Kidney epithelial cell (primary cell): ENCODE results near the gene CYBA. TPM values are rescaled to one million over a fixed set of nuclear protein-coding genes. Genes with fewer than 3 reads are reported as not detected.

Experiments used
- DNase-seq: peaks from one replicate; pipeline ENCODE4 v3.0.0-alpha.2; 2010; ENCODE audit warnings: low read depth
- H3K27me3 ChIP-seq: 2 replicates; pipeline ENCODE4 v1.6.0; 2011; ENCODE audit warnings: low read length; ENCODE audit not compliant: control insufficient read depth, insufficient read depth
- H3K36me3 ChIP-seq: 2 replicates; pipeline ENCODE4 v1.5.1; 2011; ENCODE audit warnings: low read length; ENCODE audit not compliant: control insufficient read depth, insufficient read depth
- H3K4me3 ChIP-seq: 2 replicates; pipeline ENCODE4 v1.5.1; 2011; ENCODE audit warnings: low read depth, mild to moderate bottlenecking, control low read depth, low read length
- total RNA-seq: library from RNA; depleted of rRNA; stranded (reverse); fragments of >200 nt; gene quantifications from 2 replicates; pipeline ENCODE4 v1.2.3, GENCODE V29; 2015
- TF ChIP-seq, protein P1 (sequence below): IDR thresholded peaks from 2 replicates; pipeline ENCODE4 v1.5.1; 2011; ENCODE audit warnings: mild to moderate bottlenecking, moderate library complexity, low read length, control low read depth, inconsistent platforms; ENCODE audit not compliant: insufficient read depth, poor library complexity, severe bottlenecking

CYBA gene
- total RNA-seq, 1 donor from 2014 or later: 734 TPM

DNA sequence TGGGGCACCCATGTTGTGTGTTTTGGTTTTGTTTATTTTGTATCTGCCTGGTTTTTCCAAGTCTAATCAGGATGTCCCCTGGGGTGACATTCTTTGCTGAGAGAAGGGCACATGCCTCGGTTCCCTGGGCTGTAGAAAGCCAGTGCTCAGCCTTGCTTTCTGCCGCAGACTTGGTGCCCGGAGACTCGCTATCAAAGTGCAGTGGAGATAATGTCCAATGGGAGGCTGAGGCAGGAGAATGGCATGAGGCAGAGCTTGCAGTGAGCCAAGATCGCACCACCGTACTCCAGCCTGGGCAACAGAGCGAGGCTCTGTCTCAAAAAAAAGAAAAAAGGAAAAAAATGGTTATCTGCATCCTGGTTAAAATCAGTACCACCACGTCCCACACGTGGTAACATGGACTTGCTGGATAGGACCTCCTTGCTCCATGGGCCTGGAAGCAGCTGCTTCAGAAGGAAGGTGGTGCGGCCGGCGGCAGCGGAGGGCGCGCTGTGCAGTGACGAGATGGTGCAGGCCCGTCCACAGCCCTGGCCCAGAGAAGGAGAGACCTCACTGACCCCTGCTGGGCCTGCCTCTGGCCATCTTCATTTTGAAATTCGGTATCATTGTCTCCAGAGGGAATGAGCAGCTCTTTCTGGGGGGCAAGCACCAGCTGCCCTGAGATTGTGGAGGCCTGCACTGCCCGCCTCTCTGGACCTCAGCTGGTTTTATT is 31.7 kb downstream of the CYBA start:
- H3K36me3 ChIP-seq: peaks cover 1% of the 10 kb centered on the region
- H3K4me3 ChIP-seq: no peak overlapping the region
- no peak for DNase-seq
- TF ChIP-seq, protein P1, sequence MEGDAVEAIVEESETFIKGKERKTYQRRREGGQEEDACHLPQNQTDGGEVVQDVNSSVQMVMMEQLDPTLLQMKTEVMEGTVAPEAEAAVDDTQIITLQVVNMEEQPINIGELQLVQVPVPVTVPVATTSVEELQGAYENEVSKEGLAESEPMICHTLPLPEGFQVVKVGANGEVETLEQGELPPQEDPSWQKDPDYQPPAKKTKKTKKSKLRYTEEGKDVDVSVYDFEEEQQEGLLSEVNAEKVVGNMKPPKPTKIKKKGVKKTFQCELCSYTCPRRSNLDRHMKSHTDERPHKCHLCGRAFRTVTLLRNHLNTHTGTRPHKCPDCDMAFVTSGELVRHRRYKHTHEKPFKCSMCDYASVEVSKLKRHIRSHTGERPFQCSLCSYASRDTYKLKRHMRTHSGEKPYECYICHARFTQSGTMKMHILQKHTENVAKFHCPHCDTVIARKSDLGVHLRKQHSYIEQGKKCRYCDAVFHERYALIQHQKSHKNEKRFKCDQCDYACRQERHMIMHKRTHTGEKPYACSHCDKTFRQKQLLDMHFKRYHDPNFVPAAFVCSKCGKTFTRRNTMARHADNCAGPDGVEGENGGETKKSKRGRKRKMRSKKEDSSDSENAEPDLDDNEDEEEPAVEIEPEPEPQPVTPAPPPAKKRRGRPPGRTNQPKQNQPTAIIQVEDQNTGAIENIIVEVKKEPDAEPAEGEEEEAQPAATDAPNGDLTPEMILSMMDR: no peak
- H3K27me3 ChIP-seq: no peaks in the 10 kb centered on the region

DNA sequence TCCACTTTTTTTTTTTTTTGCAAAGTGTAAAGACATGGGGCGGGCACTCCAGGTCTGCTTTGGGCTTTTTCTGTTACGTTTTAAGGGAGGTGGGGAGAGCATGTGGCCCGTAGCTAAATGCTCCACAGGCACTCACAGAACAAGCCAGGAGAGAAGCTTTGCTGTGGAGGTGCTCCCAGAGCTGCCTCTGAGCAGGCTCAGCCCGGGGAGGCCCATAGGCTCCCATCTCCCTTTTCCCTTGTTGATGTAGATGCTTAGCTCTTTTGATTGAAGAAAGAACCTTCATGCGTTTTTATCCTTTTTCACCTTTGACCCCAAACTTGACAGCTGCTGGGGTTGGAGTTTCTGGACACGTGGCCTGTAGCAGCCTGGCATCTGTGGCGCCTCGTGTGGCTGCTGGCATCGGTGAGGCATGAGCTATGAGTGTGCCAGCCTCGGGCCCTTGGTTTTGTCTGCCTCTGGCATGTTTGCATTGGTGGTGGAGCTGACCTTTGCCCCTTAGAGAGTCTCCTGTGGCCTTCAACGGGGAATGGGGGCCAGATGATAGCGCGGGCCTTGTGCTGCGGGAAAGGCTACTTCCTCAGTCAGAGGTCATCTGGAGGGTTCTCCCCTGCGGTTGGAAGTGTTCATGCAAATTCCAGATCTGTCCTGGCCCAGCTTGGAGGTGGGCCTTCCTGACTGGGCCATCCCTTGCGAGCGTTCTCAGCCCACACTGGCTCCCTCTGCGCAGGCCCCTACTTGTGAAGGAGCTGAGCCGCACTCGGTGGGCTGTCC is 32.5 kb downstream of the CYBA start:
- DNase-seq: no peak
- TF ChIP-seq, protein P1: no peak
- H3K27me3 ChIP-seq: no peaks in the 10 kb centered on the region
- peaks cover 1% of the 10 kb centered on the region for H3K36me3 ChIP-seq
- no peak overlapping the region for H3K4me3 ChIP-seq

DNA sequence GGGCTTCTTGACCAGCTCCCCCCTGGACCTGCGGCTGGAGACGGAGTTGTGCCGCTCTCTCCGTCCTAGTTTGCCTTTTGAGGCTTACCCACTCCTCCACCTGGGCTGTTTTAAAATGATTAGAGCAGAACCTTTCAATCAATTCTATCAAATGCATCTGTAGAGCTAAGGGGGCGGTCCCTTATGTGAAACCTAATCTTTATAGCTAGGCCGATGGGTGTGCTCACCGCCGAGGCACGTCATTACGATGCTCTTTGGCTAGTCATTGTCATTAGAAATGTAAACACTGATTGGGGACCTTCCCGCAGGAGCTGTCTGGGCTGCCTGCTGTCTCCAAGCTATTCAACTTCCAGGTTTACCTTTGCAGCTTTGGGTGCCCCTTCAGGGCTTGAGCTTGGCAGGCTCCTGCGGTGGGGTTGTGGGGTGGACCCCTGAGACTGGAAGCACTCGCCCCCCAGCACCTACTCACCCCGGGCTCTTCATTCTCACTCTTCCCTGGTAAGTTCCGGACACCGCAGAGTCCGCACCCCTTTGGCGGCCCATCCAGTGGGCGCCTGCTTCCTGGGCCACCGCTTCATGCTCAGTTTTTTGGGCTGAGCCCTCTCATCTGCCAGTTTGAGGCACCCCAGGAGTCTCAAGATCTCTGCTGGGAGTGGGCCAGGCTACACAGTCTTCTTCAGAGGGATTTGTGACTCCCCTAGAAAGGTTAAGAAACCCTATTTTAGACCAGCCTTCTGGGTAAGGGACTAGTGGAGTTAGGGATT is 33.4 kb downstream of the CYBA start:
- DNase-seq: no peak
- H3K27me3 ChIP-seq: no peaks in the 10 kb centered on the region
- peaks cover 1% of the 10 kb centered on the region for H3K36me3 ChIP-seq
- no peak overlapping the region for H3K4me3 ChIP-seq
- TF ChIP-seq, protein P1: no peak

GRCh38 chr16:88616736-88617135 is 34.1 kb downstream of the CYBA start:
- H3K36me3 ChIP-seq: peaks cover 1% of the 10 kb centered on the region

GRCh38 chr16:88616320-88616719 is 34.5 kb downstream of the CYBA start:
- TF ChIP-seq, protein P1: no peak
- H3K4me3 ChIP-seq: no peak overlapping the region
- H3K36me3 ChIP-seq: peaks cover 1% of the 10 kb centered on the region
- no peaks in the 10 kb centered on the region for H3K27me3 ChIP-seq
- DNase-seq: no peak

More at GRCh38 chr16:88616736-88617135, 34.1 kb downstream of the CYBA start:
- Histone ChIP-seq H3K4me3 (no peak overlapping the region), H3K27me3 (no peaks in the 10 kb centered on the region)
- TF ChIP-seq, protein P1: no peak
- DNase-seq: no peak
